ENCODE results near the gene GPC4. TPM values are rescaled to one million over a fixed set of nuclear protein-coding genes. Genes with fewer than 3 reads are reported as not detected.

The GPC4 gene
- total RNA-seq, 4 donors from 2014 or later: 7.8 to 15.7 (median 12.7) TPM

DNA sequence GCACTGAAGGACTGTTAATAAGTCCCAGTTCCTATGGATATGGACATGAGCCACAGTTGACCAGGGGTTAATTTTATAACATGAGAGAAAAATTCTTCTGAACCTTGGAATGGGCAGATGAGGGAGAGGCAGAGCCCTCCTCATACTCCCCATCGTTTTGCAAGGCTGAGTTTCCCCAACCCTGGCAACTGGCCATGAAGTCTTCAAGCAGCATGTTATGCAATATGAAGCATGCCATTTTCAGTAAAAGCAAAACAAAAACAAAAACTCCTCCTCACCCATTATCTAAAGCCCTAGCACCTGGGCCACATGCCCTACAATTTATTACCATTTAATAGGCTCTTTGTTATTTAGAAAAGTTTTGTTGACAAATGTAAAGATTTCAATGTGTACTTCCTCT is 64.5 kb downstream of the GPC4 start:
- in situ Hi-C loops (cut with MboI; ENCODE audit: low pct_ligation_motif_present in 1 of 4, low pct_unique_long_range_greater_than_20kb in 1 of 4, low sequenced_read_pairs in 3 of 4): no loop called here
- TF ChIP-seq EP300 (IDR thresholded peaks at IDR 0.05; ENCODE audit: low read depth): no peak
- TF ChIP-seq POLR2A (IDR thresholded peaks at IDR 0.05): no peak
- TF ChIP-seq, protein P1, sequence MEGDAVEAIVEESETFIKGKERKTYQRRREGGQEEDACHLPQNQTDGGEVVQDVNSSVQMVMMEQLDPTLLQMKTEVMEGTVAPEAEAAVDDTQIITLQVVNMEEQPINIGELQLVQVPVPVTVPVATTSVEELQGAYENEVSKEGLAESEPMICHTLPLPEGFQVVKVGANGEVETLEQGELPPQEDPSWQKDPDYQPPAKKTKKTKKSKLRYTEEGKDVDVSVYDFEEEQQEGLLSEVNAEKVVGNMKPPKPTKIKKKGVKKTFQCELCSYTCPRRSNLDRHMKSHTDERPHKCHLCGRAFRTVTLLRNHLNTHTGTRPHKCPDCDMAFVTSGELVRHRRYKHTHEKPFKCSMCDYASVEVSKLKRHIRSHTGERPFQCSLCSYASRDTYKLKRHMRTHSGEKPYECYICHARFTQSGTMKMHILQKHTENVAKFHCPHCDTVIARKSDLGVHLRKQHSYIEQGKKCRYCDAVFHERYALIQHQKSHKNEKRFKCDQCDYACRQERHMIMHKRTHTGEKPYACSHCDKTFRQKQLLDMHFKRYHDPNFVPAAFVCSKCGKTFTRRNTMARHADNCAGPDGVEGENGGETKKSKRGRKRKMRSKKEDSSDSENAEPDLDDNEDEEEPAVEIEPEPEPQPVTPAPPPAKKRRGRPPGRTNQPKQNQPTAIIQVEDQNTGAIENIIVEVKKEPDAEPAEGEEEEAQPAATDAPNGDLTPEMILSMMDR (IDR thresholded peaks at IDR 0.05): no peak
- TF ChIP-seq POLR2AphosphoS5 (IDR thresholded peaks at IDR 0.05): no peak
- intact Hi-C loops (cut with DNase I; ENCODE audit: low total_unique reads): no loop called here
- peak; percentile 25 for DNase-seq
- Histone ChIP-seq H3K9me3 (no peaks in the 10 kb centered on the region), H3K27me3 (no peaks in the 10 kb centered on the region), H3K4me3 (no peak overlapping the region), H3K4me1 (peaks cover 0 to 10% (median 2%) of the 10 kb centered on the region in 4 donors), H3K27ac (no peak overlapping the region), H3K36me3 (no peaks in the 10 kb centered on the region)
- WGBS, 2 donors (ENCODE audit: low coverage in 1 of 2): 12% methylated on average over 1 of the region's 1 CpG; no CpG with 5 or more reads in 1 of the 2 donors

DNA sequence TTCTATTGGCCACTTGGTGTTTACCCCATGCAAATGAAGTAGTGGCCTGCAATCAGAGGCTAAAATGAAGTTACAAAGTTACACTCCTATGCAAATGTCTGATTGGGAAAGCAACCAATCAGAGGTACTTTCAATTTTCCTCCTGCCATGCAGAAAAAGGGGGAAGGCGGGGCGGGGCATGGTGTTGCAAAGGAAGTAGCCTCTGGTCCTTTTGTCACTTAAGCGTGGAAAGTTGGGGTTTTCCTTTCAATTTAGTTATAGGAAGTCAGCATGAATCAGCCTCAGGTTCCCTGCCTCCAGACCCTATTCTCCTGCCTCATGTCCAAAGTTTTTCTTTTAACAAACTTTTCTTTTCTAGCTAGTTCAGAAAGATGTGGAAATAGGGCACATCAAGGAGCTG is 69.3 kb downstream of the GPC4 start:
- Histone ChIP-seq H3K27ac (no peak overlapping the region), H3K4me1 (peaks cover 0 to 5% (median under 1%) of the 10 kb centered on the region in 4 donors), H3K36me3 (no peaks in the 10 kb centered on the region), H3K9me3 (no peaks in the 10 kb centered on the region), H3K4me3 (no peak overlapping the region), H3K27me3 (no peaks in the 10 kb centered on the region)
- 64% methylated on average over 3 of the region's 3 CpGs; no CpG with 5 or more reads in 1 of the 2 donors for WGBS, 2 donors (ENCODE audit: low coverage in 1 of 2)
- in situ Hi-C loops (cut with MboI; ENCODE audit: low pct_ligation_motif_present in 1 of 4, low pct_unique_long_range_greater_than_20kb in 1 of 4, low sequenced_read_pairs in 3 of 4): loop anchor here in 2 of 4 donors (25.0 kb wide), 2 partner anchors 141 to 316 kb away; no protein-coding TSS in a partner anchor
- TF ChIP-seq EP300 (IDR thresholded peaks at IDR 0.05; ENCODE audit: low read depth) (no peak), POLR2A (IDR thresholded peaks at IDR 0.05) (no peak), POLR2AphosphoS5 (IDR thresholded peaks at IDR 0.05) (no peak)
- TF ChIP-seq, protein P1 (IDR thresholded peaks at IDR 0.05): no peak
- DNase-seq: no peak
- intact Hi-C loops (cut with DNase I; ENCODE audit: low total_unique reads): no loop called here

DNA sequence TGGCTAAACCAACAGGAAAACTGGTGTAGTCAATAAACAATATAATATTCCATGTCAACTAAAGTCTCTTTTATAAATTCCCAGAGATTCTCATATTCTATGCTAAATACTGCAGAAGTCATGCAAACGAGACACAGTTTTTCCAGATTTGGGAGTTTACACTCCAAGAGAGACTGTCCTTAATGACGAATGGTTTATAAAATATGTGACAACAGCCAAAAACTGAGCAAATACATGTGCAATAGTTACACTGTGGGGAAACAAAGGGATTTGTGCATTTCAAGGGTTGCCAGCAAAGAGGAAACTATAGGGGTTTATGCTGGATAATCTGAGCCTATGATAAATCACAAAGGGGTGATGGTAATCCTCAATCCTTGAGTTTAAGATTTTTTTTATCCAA is 75.7 kb downstream of the GPC4 start:
- H3K36me3 ChIP-seq: no peaks in the 10 kb centered on the region
- in situ Hi-C loops (cut with MboI; ENCODE audit: low pct_ligation_motif_present in 1 of 4, low pct_unique_long_range_greater_than_20kb in 1 of 4, low sequenced_read_pairs in 3 of 4): loop anchor here in 2 of 4 donors (10.0 to 25.0 kb wide), 3 partner anchors 148 to 335 kb away; no protein-coding TSS in a partner anchor
- WGBS, 2 donors (ENCODE audit: low coverage in 1 of 2): 67 to 78% methylated on average over 2 of the region's 2 CpGs
- DNase-seq: no peak
- no peaks in the 10 kb centered on the region for H3K27me3 ChIP-seq
- H3K4me1 ChIP-seq: no peaks in the 10 kb centered on the region
- intact Hi-C loops (cut with DNase I; ENCODE audit: low total_unique reads): loop anchor here (10.0 kb wide), 1 partner anchor 75 kb away; the partner anchor contains the start of gene GPC4
- H3K27ac ChIP-seq: no peak overlapping the region
- H3K9me3 ChIP-seq: no peaks in the 10 kb centered on the region
- no peak overlapping the region for H3K4me3 ChIP-seq
- TF ChIP-seq, protein P1 (IDR thresholded peaks at IDR 0.05): no peak
- TF ChIP-seq EP300 (IDR thresholded peaks at IDR 0.05; ENCODE audit: low read depth) (no peak), POLR2A (IDR thresholded peaks at IDR 0.05) (no peak), POLR2AphosphoS5 (IDR thresholded peaks at IDR 0.05) (no peak)

DNA sequence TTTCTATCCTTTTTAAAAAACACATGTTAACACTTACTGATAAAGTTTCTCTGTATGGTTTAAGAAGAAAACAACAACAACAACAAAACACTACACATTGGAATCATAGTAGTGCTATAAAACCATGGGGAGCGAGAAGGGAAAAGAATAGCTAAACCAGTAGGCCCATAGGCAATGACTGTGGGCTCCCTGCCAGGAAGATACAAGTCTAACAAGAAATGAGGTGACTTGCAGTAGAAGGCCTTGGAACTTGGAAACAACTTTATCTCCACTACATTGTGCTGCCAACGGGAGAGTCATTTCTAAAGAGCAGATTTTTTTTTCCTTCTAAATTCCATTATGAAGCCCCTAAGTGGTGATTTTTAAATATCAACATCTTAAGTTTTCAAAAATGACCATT is 78.0 kb downstream of the GPC4 start:
- peak; percentile 63 for DNase-seq
- Histone ChIP-seq H3K4me3 (no peak overlapping the region), H3K27ac (peak overlapping the region in 1 of 4 donors; percentile 19), H3K36me3 (no peaks in the 10 kb centered on the region), H3K27me3 (no peaks in the 10 kb centered on the region), H3K4me1 (no peaks in the 10 kb centered on the region), H3K9me3 (no peaks in the 10 kb centered on the region)
- in situ Hi-C loops (cut with MboI; ENCODE audit: low pct_ligation_motif_present in 1 of 4, low pct_unique_long_range_greater_than_20kb in 1 of 4, low sequenced_read_pairs in 3 of 4): loop anchor here in 2 of 4 donors (10.0 to 25.0 kb wide), 3 partner anchors 150 to 338 kb away; no protein-coding TSS in a partner anchor
- WGBS, 2 donors (ENCODE audit: low coverage in 1 of 2): 38% methylated on average over 2 of the region's 2 CpGs; no CpG with 5 or more reads in 1 of the 2 donors
- TF ChIP-seq POLR2A (IDR thresholded peaks at IDR 0.05) (no peak), EP300 (IDR thresholded peaks at IDR 0.05; ENCODE audit: low read depth) (no peak), POLR2AphosphoS5 (IDR thresholded peaks at IDR 0.05) (no peak)
- TF ChIP-seq, protein P1 (IDR thresholded peaks at IDR 0.05): no peak
- intact Hi-C loops (cut with DNase I; ENCODE audit: low total_unique reads): loop anchor here (10.0 kb wide), 1 partner anchor 78 kb away; the partner anchor contains the start of gene GPC4
